Subcutaneous adipose tissue (tissue), 4 donors: Measurements from ENCODE around the gene ACSL5. TPM values are rescaled to one million over a fixed set of nuclear protein-coding genes. Genes with fewer than 3 reads are reported as not detected.

Experiments used
- total RNA-seq, 4 donors: library from RNA; depleted of rRNA; stranded (reverse); fragments of >200 nt; gene quantifications; one replicate each; pipeline ENCODE4 v1.1.0, GENCODE V29; 2016
- TF ChIP-seq, protein P1 (sequence below): fragments of 450-650 bp; IDR thresholded peaks from one replicate; pipeline ENCODE4 v1.5.1; 2016; ENCODE audit warnings: low read depth, mild to moderate bottlenecking, control low read depth, antibody characterized with exemption, moderate library complexity

Gene ACSL5
- total RNA-seq, 4 donors from 2014 or later = 24.9 to 50.5 (median 34.3) TPM

- TF ChIP-seq, protein P1, sequence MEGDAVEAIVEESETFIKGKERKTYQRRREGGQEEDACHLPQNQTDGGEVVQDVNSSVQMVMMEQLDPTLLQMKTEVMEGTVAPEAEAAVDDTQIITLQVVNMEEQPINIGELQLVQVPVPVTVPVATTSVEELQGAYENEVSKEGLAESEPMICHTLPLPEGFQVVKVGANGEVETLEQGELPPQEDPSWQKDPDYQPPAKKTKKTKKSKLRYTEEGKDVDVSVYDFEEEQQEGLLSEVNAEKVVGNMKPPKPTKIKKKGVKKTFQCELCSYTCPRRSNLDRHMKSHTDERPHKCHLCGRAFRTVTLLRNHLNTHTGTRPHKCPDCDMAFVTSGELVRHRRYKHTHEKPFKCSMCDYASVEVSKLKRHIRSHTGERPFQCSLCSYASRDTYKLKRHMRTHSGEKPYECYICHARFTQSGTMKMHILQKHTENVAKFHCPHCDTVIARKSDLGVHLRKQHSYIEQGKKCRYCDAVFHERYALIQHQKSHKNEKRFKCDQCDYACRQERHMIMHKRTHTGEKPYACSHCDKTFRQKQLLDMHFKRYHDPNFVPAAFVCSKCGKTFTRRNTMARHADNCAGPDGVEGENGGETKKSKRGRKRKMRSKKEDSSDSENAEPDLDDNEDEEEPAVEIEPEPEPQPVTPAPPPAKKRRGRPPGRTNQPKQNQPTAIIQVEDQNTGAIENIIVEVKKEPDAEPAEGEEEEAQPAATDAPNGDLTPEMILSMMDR = no peak
Measured at GRCh38 chr10:112361951-112362751, 11.8 kb upstream of the ACSL5 start.

DNA sequence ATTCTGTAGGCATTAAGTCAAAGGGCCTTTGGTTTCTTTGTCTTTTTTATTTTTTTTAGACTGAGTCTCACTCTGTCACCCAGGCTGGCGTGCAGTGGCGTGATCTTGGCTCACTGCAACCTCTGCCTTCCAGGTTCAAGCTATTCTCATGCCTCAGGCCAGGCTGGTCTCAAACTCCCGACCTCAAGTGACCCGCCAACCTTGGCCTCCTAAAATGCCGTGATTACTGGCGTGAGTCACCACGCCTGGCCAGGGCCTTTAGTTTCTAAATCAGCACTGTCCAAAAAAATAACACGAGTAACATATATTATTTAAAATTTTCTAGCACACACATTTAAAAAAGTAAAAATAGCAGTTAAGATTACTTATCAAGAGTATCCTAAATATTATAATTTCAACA lies 11.1 kb upstream of the ACSL5 start:
- TF ChIP-seq, protein P1 = no peak

GRCh38 chr10:112363696-112364688 lies 9.9 kb upstream of the ACSL5 start:
- TF ChIP-seq, protein P1 = no peak

DNA sequence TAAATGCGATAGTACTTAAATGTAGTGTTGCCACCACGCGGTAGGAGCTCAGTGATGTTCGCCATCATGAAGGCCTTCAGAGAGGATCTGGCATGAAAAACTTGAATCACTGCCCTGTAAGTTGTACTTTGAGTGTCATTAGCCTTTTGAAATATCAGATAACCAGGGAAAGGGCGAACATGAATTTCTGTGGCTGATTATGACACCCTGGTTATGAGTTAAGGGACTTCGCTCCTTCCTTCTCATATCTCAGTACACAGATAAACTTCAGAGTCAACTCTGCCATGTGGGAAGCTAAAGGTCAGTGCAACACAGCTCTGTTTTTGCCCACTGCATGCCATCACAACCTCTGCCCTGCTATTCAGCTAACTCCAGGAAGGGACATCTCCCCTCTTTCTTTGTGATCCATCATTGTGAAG lies 8.9 kb upstream of the ACSL5 start:
- TF ChIP-seq, protein P1 = no peak

DNA sequence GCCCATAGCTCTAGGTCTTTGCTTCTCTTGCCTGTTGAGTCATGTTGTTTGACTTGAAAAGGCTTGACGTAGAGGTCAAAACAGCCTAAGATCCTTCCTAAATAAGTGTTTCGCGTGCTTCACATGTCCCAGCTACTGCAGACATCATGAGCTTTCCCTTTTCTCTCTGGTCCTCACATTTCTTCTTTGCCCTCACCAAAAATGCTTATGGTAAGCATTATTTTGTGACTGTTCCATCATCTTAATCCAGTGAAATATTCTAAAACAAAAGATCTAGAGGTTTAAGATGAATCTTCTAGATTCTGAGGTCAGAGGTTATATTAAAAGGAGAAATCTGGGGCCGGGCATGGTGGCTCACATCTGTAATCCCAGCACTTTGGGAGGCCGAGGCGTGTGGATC lies 8.5 kb upstream of the ACSL5 start:
- TF ChIP-seq, protein P1 = no peak

GRCh38 chr10:112366992-112367391 lies 6.9 kb upstream of the ACSL5 start:
- TF ChIP-seq, protein P1 = no peak

- TF ChIP-seq, protein P1 = no peak
Measured at GRCh38 chr10:112367516-112367915, 6.4 kb upstream of the ACSL5 start.
